ENCODE measurements around the gene KDM8. TPM values are rescaled to one million over a fixed set of nuclear protein-coding genes. Genes with fewer than 3 reads are reported as not detected.

Gene KDM8
- total RNA-seq, 1 experiment from 2014 or later: 5.0 TPM

DNA sequence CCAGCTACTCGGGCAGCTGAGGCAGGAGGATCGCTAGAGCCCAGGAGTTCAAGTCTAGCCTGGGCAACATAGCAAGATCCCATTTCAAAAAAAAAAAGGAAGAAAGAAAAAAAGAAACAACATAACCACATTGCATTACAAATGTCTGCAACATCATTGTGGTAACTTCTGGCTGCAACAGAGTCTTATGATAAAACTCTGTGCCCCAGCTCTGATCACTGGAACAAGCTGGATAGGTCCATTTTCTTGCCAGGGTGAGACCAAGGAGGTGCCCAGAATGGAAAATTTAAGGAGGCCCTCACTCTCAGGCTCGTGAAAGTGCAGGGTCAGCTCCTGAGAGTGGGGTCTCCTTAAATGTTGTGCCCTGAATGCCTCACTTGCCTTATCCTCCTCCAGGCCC is 37.8 kb upstream of the KDM8 start:
- CTCF ChIA-PET: no interaction called here
- TF ChIP-seq CTCF (conservative IDR thresholded peaks at IDR 0.05; ENCODE audit: low read depth, low read length) (no peak), EZH2 (IDR thresholded peaks at IDR 0.05; ENCODE audit: low read length, unreplicated experiment) (no peak), EZH2phosphoT487 (IDR thresholded peaks at IDR 0.05; ENCODE audit: borderline replicate concordance, low read length) (no peak)
- H3K27ac ChIP-seq (ENCODE audit: low read length): no peak overlapping the region
- H2AFZ ChIP-seq (ENCODE audit: low read length): no peak overlapping the region
- ATAC-seq: no peak
- H3K4me1 ChIP-seq (ENCODE audit: insufficient read depth, low read length): peaks cover 7% of the 10 kb centered on the region; the same call in 1 of the 2 replicates
- H3K9me3 ChIP-seq (ENCODE audit: low read length): no peaks in the 10 kb centered on the region
- H3K4me2 ChIP-seq (ENCODE audit: low read length): no peak overlapping the region
- POLR2A ChIA-PET (ENCODE audit: unreplicated experiment): no interaction called here
- H4K20me1 ChIP-seq (ENCODE audit: low read length): no peaks in the 10 kb centered on the region
- intact Hi-C loops (cut with micrococcal nuclease): no loop called here
- H3K27me3 ChIP-seq (ENCODE audit: low read length): no peaks in the 10 kb centered on the region
- no peak for DNase-seq
- H3K36me3 ChIP-seq (ENCODE audit: low read depth, low read length): no peaks in the 10 kb centered on the region
- no peak overlapping the region for H3K9ac ChIP-seq (ENCODE audit: low read length)
- BruUV-seq (replicated peaks): no TSS peak
- H3K79me2 ChIP-seq (ENCODE audit: low read length): no peaks in the 10 kb centered on the region
- H3K4me3 ChIP-seq (ENCODE audit: low read length): no peak overlapping the region
- no peaks in the 10 kb centered on the region for H3F3A ChIP-seq (ENCODE audit: low read length, unreplicated experiment)
- no peaks in the 10 kb centered on the region for H3K9me2 ChIP-seq (replicated peaks; ENCODE audit: low read length)

GRCh38 chr16:27168790-27169189 is 34.5 kb upstream of the KDM8 start:
- Histone ChIP-seq H3K27ac (ENCODE audit: low read length) (no peak overlapping the region), H3K4me1 (ENCODE audit: insufficient read depth, low read length) (peaks cover 10% of the 10 kb centered on the region), H3K27me3 (ENCODE audit: low read length) (no peaks in the 10 kb centered on the region), H4K20me1 (ENCODE audit: low read length) (no peaks in the 10 kb centered on the region), H3K9me3 (ENCODE audit: low read length) (no peaks in the 10 kb centered on the region), H3K36me3 (ENCODE audit: low read depth, low read length) (no peaks in the 10 kb centered on the region), H3K4me2 (ENCODE audit: low read length) (no peak overlapping the region), H3K79me2 (ENCODE audit: low read length) (no peaks in the 10 kb centered on the region), H3K9ac (ENCODE audit: low read length) (no peak overlapping the region), H3K4me3 (ENCODE audit: low read length) (no peak overlapping the region), H3K9me2 (replicated peaks; ENCODE audit: low read length) (no peaks in the 10 kb centered on the region), H2AFZ (ENCODE audit: low read length) (no peak overlapping the region), H3F3A (ENCODE audit: low read length, unreplicated experiment) (no peaks in the 10 kb centered on the region)
- BruUV-seq (replicated peaks): no TSS peak
- no peak for TF ChIP-seq CTCF (conservative IDR thresholded peaks at IDR 0.05; ENCODE audit: low read depth, low read length)
- no peak for TF ChIP-seq EZH2 (IDR thresholded peaks at IDR 0.05; ENCODE audit: low read length, unreplicated experiment)
- TF ChIP-seq EZH2phosphoT487 (IDR thresholded peaks at IDR 0.05; ENCODE audit: borderline replicate concordance, low read length): no peak
- ChIA-PET POLR2A (ENCODE audit: unreplicated experiment) (no interaction called here), CTCF (interaction anchor here (1.1 kb wide), 1 partner anchor 35 kb away, joined by 3 read pairs; the partner anchor contains the start of gene KDM8)
- no peak for DNase-seq
- no peak for ATAC-seq
- intact Hi-C loops (cut with micrococcal nuclease): no loop called here

- H3K9me2 ChIP-seq (replicated peaks; ENCODE audit: low read length): no peaks in the 10 kb centered on the region
- H3K9me3 ChIP-seq (ENCODE audit: low read length): no peaks in the 10 kb centered on the region
- TF ChIP-seq EZH2 (IDR thresholded peaks at IDR 0.05; ENCODE audit: low read length, unreplicated experiment) (no peak), CTCF (conservative IDR thresholded peaks at IDR 0.05; ENCODE audit: low read depth, low read length) (peak; percentile 60), EZH2phosphoT487 (IDR thresholded peaks at IDR 0.05; ENCODE audit: borderline replicate concordance, low read length) (no peak)
- BruUV-seq (replicated peaks): no TSS peak
- no peaks in the 10 kb centered on the region for H3K27me3 ChIP-seq (ENCODE audit: low read length)
- H2AFZ ChIP-seq (ENCODE audit: low read length): peak overlapping the region; percentile 2; the same call in 1 of the 2 replicates
- no peaks in the 10 kb centered on the region for H4K20me1 ChIP-seq (ENCODE audit: low read length)
- DNase-seq: peak; percentile 82
- no peak overlapping the region for H3K4me2 ChIP-seq (ENCODE audit: low read length)
- no peak overlapping the region for H3K4me3 ChIP-seq (ENCODE audit: low read length)
- ChIA-PET POLR2A (ENCODE audit: unreplicated experiment) (no interaction called here), CTCF (interaction anchor here (1.1 kb wide), 1 partner anchor 34 kb away, joined by 3 read pairs; the partner anchor contains the start of gene KDM8)
- H3K36me3 ChIP-seq (ENCODE audit: low read depth, low read length): no peaks in the 10 kb centered on the region
- H3K4me1 ChIP-seq (ENCODE audit: insufficient read depth, low read length): peaks cover 18% of the 10 kb centered on the region
- ATAC-seq: peak; percentile 86
- H3F3A ChIP-seq (ENCODE audit: low read length, unreplicated experiment): no peaks in the 10 kb centered on the region
- H3K27ac ChIP-seq (ENCODE audit: low read length): peak overlapping the region; percentile 48
- no peak overlapping the region for H3K9ac ChIP-seq (ENCODE audit: low read length)
- no peaks in the 10 kb centered on the region for H3K79me2 ChIP-seq (ENCODE audit: low read length)
- intact Hi-C loops (cut with micrococcal nuclease): no loop called here
Observed at GRCh38 chr16:27169511-27170071, 33.7 kb upstream of the KDM8 start.
